ENCODE data around the gene LARP4. TPM values are rescaled to one million over a fixed set of nuclear protein-coding genes. Genes with fewer than 3 reads are reported as not detected.
A peak's percentile ranks its signal among the peaks of the same experiment; 100 is the strongest.
"Not testable (repeated sequence)": the region's sequence is repeated elsewhere in the genome, so short reads cannot be mapped to it uniquely, and the experiment has no call there.

Gene LARP4
- total RNA-seq, 6 experiments from 2014 or later = 46.3 to 83.0 (median 61.9) TPM

DNA sequence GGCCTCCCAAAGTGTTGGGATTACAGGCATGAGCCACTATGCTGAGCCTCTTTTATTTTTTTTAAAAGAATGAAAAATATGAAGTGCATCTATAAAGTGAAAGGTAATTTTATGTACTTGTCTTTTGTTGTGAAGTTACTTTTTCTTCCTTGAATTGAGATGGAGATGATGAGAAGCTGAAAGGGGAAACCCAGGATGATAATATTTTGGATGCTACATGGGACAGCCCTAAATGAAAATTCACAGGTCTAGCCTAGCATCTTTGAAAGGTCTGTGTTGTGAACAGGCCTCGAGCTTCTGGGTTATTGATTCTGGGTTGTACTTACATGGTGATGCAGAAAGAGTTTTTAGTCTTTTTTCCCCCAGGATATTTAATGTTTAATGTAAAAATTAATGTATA is 118.7 kb downstream of the LARP4 start:
- Histone ChIP-seq H3K4me3 (no peak overlapping the region), H3K27me3 (no peaks in the 10 kb centered on the region), H3K4me1 (peaks cover 0 to 43% (median 20%) of the 10 kb centered on the region in 4 donors), H3K9me3 (no peaks in the 10 kb centered on the region), H3K36me3 (no peaks in the 10 kb centered on the region), H3K27ac (no peak overlapping the region)
- DNase-seq (no peak), ATAC-seq (no peak)
- TF ChIP-seq CTCF (IDR thresholded peaks at IDR 0.05) (no peak), POLR2A (IDR thresholded peaks at IDR 0.05) (no peak)
- intact Hi-C loops (cut with DNase I) = loop anchor here in 1 of 2 donors (10.0 kb wide), 1 partner anchor 105 kb away; no protein-coding TSS in a partner anchor
- WGBS (ENCODE audit: insufficient coverage, low coverage, low lambda C conversion rate, missing lambda C conversion rate) = 88% methylated on average over 1 of the region's 1 CpG

DNA sequence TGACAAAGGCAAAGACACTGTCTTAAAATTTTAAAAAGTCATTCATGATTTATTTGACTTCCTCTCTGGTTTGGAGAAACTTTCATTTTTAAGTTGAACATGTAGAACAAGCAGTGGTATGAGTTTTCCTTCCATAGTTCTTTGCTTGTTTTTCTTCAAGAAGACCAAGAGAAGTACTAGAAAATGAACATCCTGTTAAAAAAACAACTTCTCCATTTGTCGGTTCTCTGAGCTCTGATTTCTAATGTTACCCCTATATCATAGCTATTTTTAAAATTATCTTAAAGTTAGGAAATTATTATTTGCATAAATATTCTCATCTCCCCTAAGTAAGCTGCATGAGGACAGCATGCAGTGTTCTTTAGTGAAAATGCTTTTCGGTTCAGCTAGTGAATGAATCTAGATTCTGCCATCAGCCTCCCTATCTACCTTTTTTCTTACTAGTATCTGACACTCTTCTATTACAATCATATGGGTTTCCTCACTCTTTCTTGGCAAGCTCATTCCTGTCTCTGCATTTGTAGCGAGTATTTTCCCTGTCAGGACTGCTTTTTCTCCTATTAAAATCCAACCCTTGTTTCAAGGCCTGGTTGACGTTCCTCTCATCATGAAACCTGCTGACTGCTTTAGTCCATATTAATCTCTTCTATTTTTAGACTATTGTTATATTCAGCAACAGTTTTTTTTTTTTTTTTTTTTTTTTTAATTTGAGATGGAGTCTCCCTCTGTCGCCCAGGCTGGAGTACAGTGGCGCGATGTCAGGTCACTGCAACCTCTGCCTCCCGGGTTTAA is 119.9 kb downstream of the LARP4 start:
- 28% methylated on average over 8 of the region's 8 CpGs for WGBS (ENCODE audit: insufficient coverage, low coverage, low lambda C conversion rate, missing lambda C conversion rate)
- TF ChIP-seq POLR2A (IDR thresholded peaks at IDR 0.05) (no peak), CTCF (IDR thresholded peaks at IDR 0.05) (no peak)
- no peaks in the 10 kb centered on the region for H3K36me3 ChIP-seq
- peaks cover 0 to 49% (median 25%) of the 10 kb centered on the region in 4 donors for H3K4me1 ChIP-seq
- peak overlapping the region; percentile 31 to 49 (median 40) for H3K27ac ChIP-seq
- ATAC-seq (peak; percentile 38 to 54 (median 50)), DNase-seq (no peak)
- no peak overlapping the region for H3K4me3 ChIP-seq
- intact Hi-C loops (cut with DNase I) = no loop called here
- H3K27me3 ChIP-seq = no peaks in the 10 kb centered on the region
- no peaks in the 10 kb centered on the region for H3K9me3 ChIP-seq

- H3K27me3 ChIP-seq; intact Hi-C loops (cut with DNase I); H3K27ac ChIP-seq; H3K9me3 ChIP-seq; H3K4me3 ChIP-seq; H3K36me3 ChIP-seq; DNase-seq; ATAC-seq: not testable (repeated sequence)
- H3K4me1 ChIP-seq = peaks cover 0 to 56% (median 25%) of the 10 kb centered on the region in 4 donors
- 100% methylated on average over 4 of the region's 4 CpGs for WGBS (ENCODE audit: insufficient coverage, low coverage, low lambda C conversion rate, missing lambda C conversion rate)
These were observed 121.1 kb downstream of the LARP4 start for GRCh38 chr12:50521781-50522180.

- Histone ChIP-seq H3K4me3 (no peak overlapping the region), H3K4me1 (peaks cover 0 to 64% (median 22%) of the 10 kb centered on the region in 4 donors), H3K27me3 (no peaks in the 10 kb centered on the region), H3K27ac (peak overlapping the region in 2 of 3 donors; percentile 19 to 31), H3K9me3 (no peaks in the 10 kb centered on the region), H3K36me3 (no peaks in the 10 kb centered on the region)
- DNase-seq (no peak), ATAC-seq (peak in 1 of 4 donors; percentile 14)
- peak in 3 of 4 donors; percentile 4 to 26 (median 10) for TF ChIP-seq CTCF (IDR thresholded peaks at IDR 0.05)
- no peak for TF ChIP-seq POLR2A (IDR thresholded peaks at IDR 0.05)
- intact Hi-C loops (cut with DNase I) = no loop called here
- no CpG with 5 or more reads among the region's 1 CpG for WGBS (ENCODE audit: insufficient coverage, low coverage, low lambda C conversion rate, missing lambda C conversion rate)
These were observed 123.1 kb downstream of the LARP4 start for GRCh38 chr12:50523772-50524171.

- H3K27me3 ChIP-seq = no peaks in the 10 kb centered on the region
- WGBS (ENCODE audit: insufficient coverage, low coverage, low lambda C conversion rate, missing lambda C conversion rate) = 86% methylated on average over 1 of the region's 2 CpGs
- intact Hi-C loops (cut with DNase I) = no loop called here
- no peaks in the 10 kb centered on the region for H3K9me3 ChIP-seq
- H3K4me1 ChIP-seq = peaks cover 0 to 72% (median 24%) of the 10 kb centered on the region in 4 donors
- peak overlapping the region in 2 of 3 donors; percentile 19 to 31 for H3K27ac ChIP-seq
- no peak for DNase-seq
- TF ChIP-seq CTCF (IDR thresholded peaks at IDR 0.05) (no peak), POLR2A (IDR thresholded peaks at IDR 0.05) (no peak)
- no peak for ATAC-seq
- H3K4me3 ChIP-seq = no peak overlapping the region
- no peaks in the 10 kb centered on the region for H3K36me3 ChIP-seq
These were observed 123.9 kb downstream of the LARP4 start for GRCh38 chr12:50524621-50525020.

All from right lobe of liver (tissue), 6 donors.